ENCODE data around the gene CDH12. TPM values are rescaled to one million over a fixed set of nuclear protein-coding genes. Genes with fewer than 3 reads are reported as not detected.

The CDH12 gene
- total and polyA plus RNA-seq, 2 donors (not counting 3 experiments of a cell fraction or from before 2014, with no cell fraction given), result 0.03 TPM; not detected in 1

DNA sequence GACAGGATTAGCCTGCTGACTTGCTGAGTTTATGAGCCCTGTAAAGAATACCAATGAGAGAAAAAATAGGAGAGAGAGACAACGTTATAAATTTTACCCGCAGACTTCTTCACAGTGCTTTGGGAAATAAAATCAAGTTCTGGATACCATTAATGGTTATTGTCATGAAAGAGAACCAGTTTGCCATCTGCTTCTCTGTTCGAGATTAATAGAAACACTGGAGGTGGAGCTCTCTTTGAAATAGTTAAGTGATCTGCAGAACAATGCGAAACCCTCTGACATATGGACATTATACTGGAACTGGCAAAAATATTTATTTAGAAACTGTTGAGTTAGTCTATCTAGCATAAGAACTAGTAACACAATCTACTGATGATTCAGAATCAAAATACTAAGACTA lies 500.7 kb downstream of the CDH12 start:
- Histone ChIP-seq H2AFZ (ENCODE audit: low read depth, low read length) (no peak overlapping the region), H3K27ac (ENCODE audit: insufficient read depth, low read depth, low read length) (no peak overlapping the region), H3K4me2 (ENCODE audit: insufficient read depth, low read length) (no peak overlapping the region), H3K9me1 (replicated peaks; ENCODE audit: control insufficient read depth, extremely low read depth, insufficient read depth, low read length) (no peaks in the 10 kb centered on the region), H3K27me3 (ENCODE audit: control insufficient read depth in 2 of 2, insufficient read depth in 2 of 2, low read length in 2 of 2) (no peaks in the 10 kb centered on the region), H3K36me3 (ENCODE audit: control insufficient read depth in 2 of 2, extremely low read depth in 1 of 2, insufficient read depth in 2 of 2, low read length in 2 of 2) (no peaks in the 10 kb centered on the region), H3K79me2 (ENCODE audit: control insufficient read depth, insufficient read depth, low read length) (no peaks in the 10 kb centered on the region), H3K4me1 (ENCODE audit: control insufficient read depth, extremely low read depth, insufficient read depth, low read length) (no peaks in the 10 kb centered on the region), H3K9me3 (replicated peaks; ENCODE audit: control insufficient read depth, insufficient read depth, low read length) (no peaks in the 10 kb centered on the region), H3K4me3 (replicated peaks in 1 of 3; ENCODE audit: insufficient read depth in 1 of 3, low read depth in 1 of 3, low read length in 3 of 3) (no peak overlapping the region), H3K9ac (replicated peaks; ENCODE audit: extremely low read depth, insufficient read depth, low read length) (no peak overlapping the region), H4K20me1 (replicated peaks; ENCODE audit: control insufficient read depth, extremely low read depth, insufficient read depth, low read length) (no peaks in the 10 kb centered on the region)
- dilution Hi-C loops (cut with MboI; ENCODE audit: extremely low pct_ligation_motif_present, low sequenced_read_pairs), result no loop called here
- ChIA-PET POLR2A (no interaction called here), CTCF (no interaction called here)
- DNase-seq (ENCODE audit: low read depth, low spot score) (no peak), FAIRE-seq (no peak)
- intact Hi-C loops (cut with micrococcal nuclease), result no loop called here
- TF ChIP-seq POLR2A (IDR thresholded peaks at IDR 0.05; ENCODE audit: low read depth, low read length) (no peak), MAX (IDR thresholded peaks at IDR 0.05; ENCODE audit: insufficient read depth, insufficient read length) (no peak), JUN (IDR thresholded peaks at IDR 0.05; ENCODE audit: borderline replicate concordance, insufficient read depth, insufficient read length, low read depth) (no peak), EZH2 (IDR thresholded peaks at IDR 0.05; ENCODE audit: borderline replicate concordance, low read depth, low read length, severe bottlenecking) (no peak), FOS (IDR thresholded peaks at IDR 0.05; ENCODE audit: borderline replicate concordance, insufficient read depth, low read length) (no peak), POLR2AphosphoS5 (IDR thresholded peaks at IDR 0.05; ENCODE audit: insufficient read depth, low read depth, low read length) (no peak)
- no TSS peak for BruUV-seq (replicated peaks)

- FAIRE-seq (no peak), DNase-seq (ENCODE audit: low read depth, low spot score) (no peak)
- Histone ChIP-seq H3K27me3 (ENCODE audit: control insufficient read depth in 2 of 2, insufficient read depth in 2 of 2, low read length in 2 of 2) (no peaks in the 10 kb centered on the region), H3K27ac (ENCODE audit: insufficient read depth, low read depth, low read length) (no peak overlapping the region), H3K79me2 (ENCODE audit: control insufficient read depth, insufficient read depth, low read length) (no peaks in the 10 kb centered on the region), H3K4me3 (replicated peaks in 1 of 3; ENCODE audit: insufficient read depth in 1 of 3, low read depth in 1 of 3, low read length in 3 of 3) (no peak overlapping the region), H3K9me1 (replicated peaks; ENCODE audit: control insufficient read depth, extremely low read depth, insufficient read depth, low read length) (no peaks in the 10 kb centered on the region), H3K4me2 (ENCODE audit: insufficient read depth, low read length) (no peak overlapping the region), H4K20me1 (replicated peaks; ENCODE audit: control insufficient read depth, extremely low read depth, insufficient read depth, low read length) (no peaks in the 10 kb centered on the region), H2AFZ (ENCODE audit: low read depth, low read length) (no peak overlapping the region), H3K9ac (replicated peaks; ENCODE audit: extremely low read depth, insufficient read depth, low read length) (no peak overlapping the region), H3K4me1 (ENCODE audit: control insufficient read depth, extremely low read depth, insufficient read depth, low read length) (no peaks in the 10 kb centered on the region), H3K36me3 (ENCODE audit: control insufficient read depth in 2 of 2, extremely low read depth in 1 of 2, insufficient read depth in 2 of 2, low read length in 2 of 2) (no peaks in the 10 kb centered on the region), H3K9me3 (replicated peaks; ENCODE audit: control insufficient read depth, insufficient read depth, low read length) (no peaks in the 10 kb centered on the region)
- BruUV-seq (replicated peaks), result no TSS peak
- TF ChIP-seq MAX (IDR thresholded peaks at IDR 0.05; ENCODE audit: insufficient read depth, insufficient read length) (no peak), GATA2 (IDR thresholded peaks at IDR 0.05; ENCODE audit: insufficient read depth, insufficient read length, low read depth, low read length) (no peak), MYC (IDR thresholded peaks at IDR 0.05; ENCODE audit: low read depth, low read length) (no peak), POLR2A (IDR thresholded peaks at IDR 0.05; ENCODE audit: low read depth, low read length) (no peak), JUN (IDR thresholded peaks at IDR 0.05; ENCODE audit: borderline replicate concordance, insufficient read depth, insufficient read length, low read depth) (no peak), FOS (IDR thresholded peaks at IDR 0.05; ENCODE audit: borderline replicate concordance, insufficient read depth, low read length) (no peak), EZH2 (IDR thresholded peaks at IDR 0.05; ENCODE audit: borderline replicate concordance, low read depth, low read length, severe bottlenecking) (no peak)
- ChIA-PET CTCF (no interaction called here), POLR2A (interaction anchor here (0.6 kb wide), 1 partner anchor 450 kb away, joined by 4 read pairs; no protein-coding TSS in a partner anchor)
- intact Hi-C loops (cut with micrococcal nuclease), result no loop called here
- dilution Hi-C loops (cut with MboI; ENCODE audit: extremely low pct_ligation_motif_present, low sequenced_read_pairs), result no loop called here
These were observed 502.0 kb downstream of the CDH12 start for GRCh38 chr5:22351178-22351577.

Data from endothelial cell of umbilical vein (primary cell).